K562 (cell line): Measurements from ENCODE around the gene CEMIP2. TPM values are rescaled to one million over a fixed set of nuclear protein-coding genes. Genes with fewer than 3 reads are reported as not detected.

Source experiments
- CAMTA2 ChIP-seq: fragments of 250-450 bp; sonication (Bioruptor Pico); conservative IDR thresholded peaks from 2 replicates; pipeline ENCODE4 v1.5.1; 2022
- CEBPB ChIP-seq: fragments of 450-650 bp; IDR thresholded peaks from 2 replicates; pipeline ENCODE4 v1.6.1; 2016; ENCODE audit warnings: missing genetic modification characterization, missing compliant biosample characterization
- COPS2 ChIP-seq: fragments of 450-650 bp; conservative IDR thresholded peaks from 2 replicates; pipeline ENCODE4 v1.6.1; 2016; ENCODE audit warnings: mild to moderate bottlenecking, moderate library complexity
- CREM ChIP-seq: IDR thresholded peaks from 2 replicates; pipeline ENCODE4 v1.6.1; 2014; ENCODE audit warnings: antibody characterized with exemption, low read depth
- DPF2 ChIP-seq: fragments of 450-650 bp; IDR thresholded peaks from 2 replicates; pipeline ENCODE4 v1.6.1; 2016
- FOXJ2 ChIP-seq: fragments of 200-800 bp; sonication (Bioruptor generic); IDR thresholded peaks from 2 replicates; pipeline ENCODE4 v1.6.1; 2016; ENCODE audit warnings: missing genetic modification characterization, missing compliant biosample characterization
- HDAC6 ChIP-seq: IDR thresholded peaks from 2 replicates; pipeline ENCODE4 v1.6.1; 2012; ENCODE audit warnings: low read depth, mild to moderate bottlenecking, control low read depth, inconsistent platforms, low read length, moderate library complexity
- JUN ChIP-seq, 2 experiments: sonication (generic) in 1 of 2; formaldehyde crosslinking in 1 of 2; IDR thresholded peaks; 2 replicates each; pipeline versions ENCODE4 v1.6.1 to v1.8.0; 2012 to 2022; ENCODE audit warnings: borderline replicate concordance in 2 of 2, mild to moderate bottlenecking in 2 of 2, improper control_type of control experiment in 1 of 2, low read depth in 1 of 2, low read length in 1 of 2, missing genetic modification reagents in 1 of 2
- JUND ChIP-seq, 2 experiments: IDR thresholded peaks; 2 replicates in 1 of 2; 3 replicates in 1 of 2; pipeline ENCODE4 v1.6.1; 2011; ENCODE audit warnings: borderline replicate concordance in 2 of 2, low read depth in 2 of 2, low read length in 2 of 2, improper control_type of control experiment in 1 of 2, missing biosample characterization in 1 of 2, missing genetic modification characterization in 1 of 2, missing genetic modification reagents in 1 of 2
- KDM4B ChIP-seq, 2 experiments: fragments of 450-650 bp in 1 of 2; sonication (generic) in 1 of 2; IDR thresholded peaks; 2 replicates each; pipeline ENCODE4 v1.6.1; 2016 to 2017; ENCODE audit warnings: borderline replicate concordance in 2 of 2, antibody characterized with exemption in 1 of 2, low read depth in 1 of 2, mild to moderate bottlenecking in 1 of 2
- KLF1 ChIP-seq: fragments of 450-650 bp; IDR thresholded peaks from 2 replicates; pipeline ENCODE4 v1.6.1; 2016; ENCODE audit warnings: missing genetic modification characterization, missing compliant biosample characterization
- LEF1 ChIP-seq: fragments of 450-650 bp; IDR thresholded peaks from 2 replicates; pipeline ENCODE4 v1.6.1; 2016; ENCODE audit warnings: mild to moderate bottlenecking
- MEIS2 ChIP-seq: fragments of 450-650 bp; IDR thresholded peaks from 2 replicates; pipeline ENCODE4 v1.6.1; 2014; ENCODE audit warnings: mild to moderate bottlenecking; ENCODE audit not compliant: partially characterized antibody
- MYNN ChIP-seq, 2 experiments: sonication (generic); formaldehyde crosslinking in 1 of 2; IDR thresholded peaks; 2 replicates each; pipeline versions ENCODE4 v1.5.0 to v1.6.1; 2016 to 2020; ENCODE audit warnings: antibody characterized with exemption in 1 of 2, missing genetic modification reagents in 1 of 2
- PML ChIP-seq: IDR thresholded peaks from 2 replicates; pipeline ENCODE4 v1.6.1; 2012; ENCODE audit warnings: low read length, inconsistent platforms
- POLR3A ChIP-seq: IDR thresholded peaks from 2 replicates; pipeline ENCODE4 v1.6.1; 2011; ENCODE audit warnings: borderline replicate concordance, mild to moderate bottlenecking, moderate library complexity; ENCODE audit not compliant: insufficient read length, insufficient read depth; ENCODE audit errors: extremely low read depth
- TCF7 ChIP-seq: sonication (generic); IDR thresholded peaks from 2 replicates; pipeline ENCODE4 v1.6.1; 2016; ENCODE audit warnings: antibody characterized with exemption, borderline replicate concordance
- ZEB2 ChIP-seq: fragments of 450-650 bp; IDR thresholded peaks from 2 replicates; pipeline ENCODE4 v1.6.1; 2016
- ZNF263 ChIP-seq: sonication (generic); formaldehyde crosslinking; IDR thresholded peaks from 2 replicates; pipeline ENCODE4 v1.8.0; 2022; ENCODE audit warnings: mild to moderate bottlenecking, missing genetic modification reagents, borderline replicate concordance
- ZNF282 ChIP-seq: sonication (generic); formaldehyde crosslinking; IDR thresholded peaks from 2 replicates; pipeline ENCODE4 v1.8.1; 2023; ENCODE audit warnings: missing genetic modification reagents
- polyA plus RNA-seq, 8 experiments: library from polyadenylated mRNA; depleted of rRNA in 4 of 8; stranded (reverse) in 5 of 8; unstranded in 3 of 8; fragments of >200 nt; fragmentation: Nextera tagmentation in 2 of 8; fragmentation: Illumina TruSeq in 1 of 8; extraction: Ambion mirVana in 2 of 8; extraction: Trizol in 1 of 8; gene quantifications; 2 replicates each; pipeline versions ENCODE4 v1.2.1 to v1.2.3, GENCODE V29; 2011 to 2014; ENCODE audit warnings: inconsistent platforms in 1 of 8, missing spikeins in 1 of 8
- total RNA-seq, 7 experiments: library from RNA; depleted of rRNA in 6 of 7; stranded (reverse); fragments of >200 nt in 6 of 7; fragmentation: Illumina TruSeq in 2 of 7; extraction: Trizol in 2 of 7; gene quantifications; 2 replicates each; pipeline versions ENCODE4 v1.2.1 to v1.2.3, GENCODE V29; 2011 to 2021; ENCODE audit warnings: low replicate concordance in 1 of 7
- TF ChIP-seq, protein P1 (sequence below): sonication (generic); formaldehyde crosslinking; IDR thresholded peaks from 2 replicates; pipeline ENCODE4 v1.8.0; 2022; ENCODE audit warnings: mild to moderate bottlenecking, low read depth, missing genetic modification reagents
- TF ChIP-seq, protein P2 (sequence below): fragments of 250-450 bp; sonication (Bioruptor Pico); IDR thresholded peaks from 2 replicates; pipeline ENCODE4 v1.8.0; 2022; ENCODE audit warnings: inconsistent platforms
- TF ChIP-seq, protein P3 (sequence below): sonication (generic); formaldehyde crosslinking; IDR thresholded peaks from 2 replicates; pipeline ENCODE4 v1.8.0; 2022; ENCODE audit warnings: missing genetic modification reagents, mild to moderate bottlenecking, moderate library complexity, borderline replicate concordance

Gene CEMIP2
- total and polyA plus RNA-seq, 9 of the 15 experiments (the other 6 are each of a cell fraction or from before 2014, with no cell fraction given), result 5.4 to 29.9 (median 14.2) TPM

DNA sequence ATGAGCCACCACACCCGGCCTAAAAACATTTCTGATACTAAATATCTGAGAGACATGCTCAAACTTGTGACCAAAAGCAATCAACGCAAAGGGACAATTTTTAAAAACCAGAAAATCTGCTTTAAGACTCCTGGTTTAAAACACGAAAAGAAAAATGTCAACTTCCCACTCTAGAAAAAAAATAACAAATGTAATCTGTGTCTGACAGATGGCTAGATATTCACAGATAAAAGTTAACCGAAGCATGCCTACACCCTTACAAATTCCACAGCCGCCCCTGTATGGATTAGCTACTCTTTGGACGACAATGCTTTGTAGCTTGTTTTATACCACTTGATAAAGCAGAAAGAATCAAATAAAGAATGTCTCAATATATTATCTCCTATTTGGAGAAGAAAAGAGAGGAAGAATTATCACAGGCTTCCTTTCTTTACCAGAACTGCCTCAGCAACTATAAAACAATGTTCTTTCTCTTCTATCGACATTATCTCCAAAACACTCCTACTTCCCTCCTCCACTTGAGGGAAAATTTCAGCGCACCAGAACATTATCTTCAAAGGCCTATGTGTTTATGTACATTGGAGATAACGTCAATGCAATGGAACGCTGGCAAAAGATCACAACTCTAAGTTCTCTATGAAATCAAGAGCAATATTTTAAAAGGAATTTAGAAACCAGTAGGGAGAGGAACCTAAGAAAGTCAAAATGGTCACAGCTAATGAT lies 26.2 kb downstream of the CEMIP2 start (continued):
- TF ChIP-seq, protein P1, sequence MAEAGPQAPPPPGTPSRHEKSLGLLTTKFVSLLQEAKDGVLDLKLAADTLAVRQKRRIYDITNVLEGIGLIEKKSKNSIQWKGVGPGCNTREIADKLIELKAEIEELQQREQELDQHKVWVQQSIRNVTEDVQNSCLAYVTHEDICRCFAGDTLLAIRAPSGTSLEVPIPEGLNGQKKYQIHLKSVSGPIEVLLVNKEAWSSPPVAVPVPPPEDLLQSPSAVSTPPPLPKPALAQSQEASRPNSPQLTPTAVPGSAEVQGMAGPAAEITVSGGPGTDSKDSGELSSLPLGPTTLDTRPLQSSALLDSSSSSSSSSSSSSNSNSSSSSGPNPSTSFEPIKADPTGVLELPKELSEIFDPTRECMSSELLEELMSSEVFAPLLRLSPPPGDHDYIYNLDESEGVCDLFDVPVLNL (CRISPR knock-in tag), result no peak
- TF ChIP-seq CREM (peak; percentile 47), KDM4B (IDR thresholded peaks at IDR 0.05; ENCODE audit: borderline replicate concordance in 2 of 2, low read depth in 1 of 2) (no peak), CEBPB (tag) (no peak), PML (peak; percentile 94), CAMTA2 (CRISPR knock-in tag) (no peak), DPF2 (peak; percentile 95), COPS2 (no peak), HDAC6 (no peak), JUND (IDR thresholded peaks at IDR 0.05; ENCODE audit: borderline replicate concordance, low read depth, low read length) (peak; percentile 74), JUND (tag; IDR thresholded peaks at IDR 0.05; ENCODE audit: borderline replicate concordance, low read depth, low read length) (no peak; the same call in 1 of the 3 replicates), TCF7 (peak; percentile 98), ZNF263 (CRISPR knock-in tag) (no peak), MEIS2 (peak; percentile 37), ZNF282 (CRISPR knock-in tag) (no peak), ZEB2 (0 out of 2 replicates have a peak, but pooled peaks have one; percentile 35), FOXJ2 (tag) (peak; percentile 79; the same call in 1 of the 2 replicates), JUN (IDR thresholded peaks at IDR 0.05; ENCODE audit: borderline replicate concordance, low read depth, low read length) (no peak), JUN (CRISPR knock-in tag; IDR thresholded peaks at IDR 0.05; ENCODE audit: borderline replicate concordance) (no peak), MYNN (IDR thresholded peaks at IDR 0.05) (peak; percentile 25; the same call in 1 of the 2 replicates), MYNN (CRISPR knock-in tag; IDR thresholded peaks at IDR 0.05) (no peak), KLF1 (no peak), LEF1 (peak; percentile 99), POLR3A (no peak)
- TF ChIP-seq, protein P2, sequence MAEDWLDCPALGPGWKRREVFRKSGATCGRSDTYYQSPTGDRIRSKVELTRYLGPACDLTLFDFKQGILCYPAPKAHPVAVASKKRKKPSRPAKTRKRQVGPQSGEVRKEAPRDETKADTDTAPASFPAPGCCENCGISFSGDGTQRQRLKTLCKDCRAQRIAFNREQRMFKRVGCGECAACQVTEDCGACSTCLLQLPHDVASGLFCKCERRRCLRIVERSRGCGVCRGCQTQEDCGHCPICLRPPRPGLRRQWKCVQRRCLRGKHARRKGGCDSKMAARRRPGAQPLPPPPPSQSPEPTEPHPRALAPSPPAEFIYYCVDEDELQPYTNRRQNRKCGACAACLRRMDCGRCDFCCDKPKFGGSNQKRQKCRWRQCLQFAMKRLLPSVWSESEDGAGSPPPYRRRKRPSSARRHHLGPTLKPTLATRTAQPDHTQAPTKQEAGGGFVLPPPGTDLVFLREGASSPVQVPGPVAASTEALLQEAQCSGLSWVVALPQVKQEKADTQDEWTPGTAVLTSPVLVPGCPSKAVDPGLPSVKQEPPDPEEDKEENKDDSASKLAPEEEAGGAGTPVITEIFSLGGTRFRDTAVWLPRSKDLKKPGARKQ, result no peak
- TF ChIP-seq, protein P3, sequence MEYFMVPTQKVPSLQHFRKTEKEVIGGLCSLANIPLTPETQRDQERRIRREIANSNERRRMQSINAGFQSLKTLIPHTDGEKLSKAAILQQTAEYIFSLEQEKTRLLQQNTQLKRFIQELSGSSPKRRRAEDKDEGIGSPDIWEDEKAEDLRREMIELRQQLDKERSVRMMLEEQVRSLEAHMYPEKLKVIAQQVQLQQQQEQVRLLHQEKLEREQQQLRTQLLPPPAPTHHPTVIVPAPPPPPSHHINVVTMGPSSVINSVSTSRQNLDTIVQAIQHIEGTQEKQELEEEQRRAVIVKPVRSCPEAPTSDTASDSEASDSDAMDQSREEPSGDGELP (CRISPR knock-in tag), result no peak
